GM19023 (cell line): ENCODE data around the gene TM2D3.
A peak's percentile ranks its signal among the peaks of the same experiment; 100 is the strongest.

Experiments used
- ATAC-seq: cut with Tn5 transposase; IDR thresholded peaks from one replicate; pipeline ENCODE4 v1.9.1; 2021; ENCODE audit warnings: mild to moderate bottlenecking, moderate library complexity; ENCODE audit not compliant: unreplicated experiment

Gene TM2D3, protein sequence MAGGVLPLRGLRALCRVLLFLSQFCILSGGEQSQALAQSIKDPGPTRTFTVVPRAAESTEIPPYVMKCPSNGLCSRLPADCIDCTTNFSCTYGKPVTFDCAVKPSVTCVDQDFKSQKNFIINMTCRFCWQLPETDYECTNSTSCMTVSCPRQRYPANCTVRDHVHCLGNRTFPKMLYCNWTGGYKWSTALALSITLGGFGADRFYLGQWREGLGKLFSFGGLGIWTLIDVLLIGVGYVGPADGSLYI

DNA sequence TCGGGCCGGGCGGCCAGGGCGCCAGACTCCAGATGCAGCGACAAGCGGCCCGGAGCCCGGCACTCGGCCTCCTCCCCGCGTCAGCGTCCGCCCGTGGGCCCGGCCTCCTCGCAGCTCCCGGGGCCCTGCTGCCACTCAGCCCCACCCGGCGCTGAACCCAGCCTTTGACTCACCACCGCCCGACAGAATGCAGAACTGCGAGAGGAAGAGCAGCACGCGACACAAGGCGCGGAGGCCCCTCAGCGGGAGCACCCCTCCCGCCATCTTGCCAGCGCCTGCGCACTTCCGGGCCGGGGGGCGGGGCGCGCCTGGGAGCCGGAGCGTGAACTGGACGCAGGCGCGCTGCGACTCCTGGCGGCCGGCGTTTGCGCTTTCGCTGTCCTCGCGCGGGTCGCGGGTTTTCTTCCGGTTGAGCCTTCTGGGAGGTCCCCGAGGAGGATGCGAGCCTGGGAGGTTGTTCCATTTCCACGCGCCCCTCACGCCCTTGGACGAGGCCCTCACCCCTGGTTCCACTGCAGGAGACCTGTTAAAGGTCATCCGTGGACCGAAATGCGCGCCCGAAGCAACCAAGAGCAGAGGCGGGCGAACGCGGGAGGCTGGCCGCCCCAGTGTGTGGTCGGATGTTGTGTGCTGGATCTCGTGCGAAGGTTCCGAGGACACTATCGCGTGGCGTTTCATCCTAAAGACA lies at the start of gene TM2D3:
Gene TM2D3 (minus strand): TSS at position 284 of the 688 bp plus-strand sequence. CDS start 20 bp downstream, at position 264.
- peak; percentile 89 for ATAC-seq

DNA sequence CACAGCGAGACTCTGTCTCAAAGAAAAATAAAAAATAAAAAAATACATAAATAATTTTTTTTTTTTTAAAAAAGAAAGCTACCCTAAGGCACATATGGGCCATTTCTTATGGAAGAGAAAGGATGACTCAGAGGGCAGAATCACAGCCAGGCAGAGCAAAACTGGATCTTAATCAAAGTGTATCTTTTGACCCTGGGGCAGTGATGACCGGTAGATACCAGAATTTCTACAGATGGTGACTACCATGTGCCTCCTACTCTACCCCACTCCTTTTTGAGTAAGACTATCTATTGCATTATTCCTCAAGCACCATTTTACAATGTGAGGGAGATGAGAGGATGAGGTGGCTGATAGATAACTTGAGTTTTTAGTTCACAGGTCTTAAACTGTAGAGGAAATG lies 46.1 kb upstream of the TM2D3 start:
- ATAC-seq = no peak

DNA sequence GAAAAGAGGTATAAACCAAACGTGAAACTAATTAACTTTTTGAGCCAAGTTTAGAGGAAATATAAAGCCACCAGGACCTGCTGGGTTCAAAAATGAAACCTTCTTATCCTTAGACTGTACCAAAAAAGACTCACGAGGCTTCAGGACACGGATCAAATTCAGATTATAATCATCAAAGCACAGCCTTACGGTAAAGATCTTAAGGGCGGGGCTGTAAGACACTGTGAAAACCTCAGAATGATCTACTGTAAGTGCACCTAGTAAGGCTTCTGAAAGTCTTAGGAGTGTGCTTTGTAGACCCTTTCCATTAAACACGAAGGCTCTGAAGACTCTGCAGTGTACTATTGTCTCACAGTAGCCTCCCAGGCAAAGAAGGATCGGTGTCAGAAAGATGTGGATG lies 45.3 kb upstream of the TM2D3 start:
- no peak for ATAC-seq

DNA sequence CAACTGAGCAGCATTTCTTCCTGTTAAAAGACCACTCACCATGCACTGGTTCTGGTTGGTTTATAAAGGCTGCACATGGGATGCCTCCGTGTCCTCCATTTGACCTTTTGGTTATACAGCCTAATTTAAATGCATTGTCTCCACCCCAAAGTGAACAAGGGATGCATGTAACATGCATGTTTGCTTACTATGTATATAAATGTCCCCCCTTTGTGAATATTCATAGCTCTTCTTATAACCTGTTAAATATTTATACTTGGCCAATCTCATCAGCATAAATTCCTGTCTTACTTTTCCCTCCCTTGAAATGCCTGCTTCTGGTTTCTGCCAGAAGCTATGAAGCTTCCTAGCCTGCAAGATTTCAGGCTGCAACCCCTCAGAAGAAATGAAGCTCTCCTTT lies 44.6 kb upstream of the TM2D3 start:
- ATAC-seq = no peak

DNA sequence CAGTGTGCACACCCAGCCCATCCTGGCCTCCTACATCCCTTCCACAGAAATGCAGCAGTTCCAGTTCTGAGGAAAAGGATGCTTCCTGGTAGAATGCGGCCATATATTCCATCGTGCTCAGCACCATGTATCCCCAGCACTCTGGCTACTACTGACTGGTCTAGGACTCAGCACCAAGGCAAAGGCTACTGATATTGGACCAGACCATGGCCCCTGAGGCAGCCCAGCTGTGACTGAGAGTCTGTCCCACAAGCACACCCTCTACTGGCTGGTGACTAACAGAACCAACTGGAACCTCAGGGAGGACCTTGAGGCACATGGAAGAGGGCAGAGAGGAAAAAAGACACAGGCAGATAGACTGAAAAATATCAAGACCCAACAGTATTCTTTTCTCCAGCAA lies 42.1 kb upstream of the TM2D3 start:
- no peak for ATAC-seq

DNA sequence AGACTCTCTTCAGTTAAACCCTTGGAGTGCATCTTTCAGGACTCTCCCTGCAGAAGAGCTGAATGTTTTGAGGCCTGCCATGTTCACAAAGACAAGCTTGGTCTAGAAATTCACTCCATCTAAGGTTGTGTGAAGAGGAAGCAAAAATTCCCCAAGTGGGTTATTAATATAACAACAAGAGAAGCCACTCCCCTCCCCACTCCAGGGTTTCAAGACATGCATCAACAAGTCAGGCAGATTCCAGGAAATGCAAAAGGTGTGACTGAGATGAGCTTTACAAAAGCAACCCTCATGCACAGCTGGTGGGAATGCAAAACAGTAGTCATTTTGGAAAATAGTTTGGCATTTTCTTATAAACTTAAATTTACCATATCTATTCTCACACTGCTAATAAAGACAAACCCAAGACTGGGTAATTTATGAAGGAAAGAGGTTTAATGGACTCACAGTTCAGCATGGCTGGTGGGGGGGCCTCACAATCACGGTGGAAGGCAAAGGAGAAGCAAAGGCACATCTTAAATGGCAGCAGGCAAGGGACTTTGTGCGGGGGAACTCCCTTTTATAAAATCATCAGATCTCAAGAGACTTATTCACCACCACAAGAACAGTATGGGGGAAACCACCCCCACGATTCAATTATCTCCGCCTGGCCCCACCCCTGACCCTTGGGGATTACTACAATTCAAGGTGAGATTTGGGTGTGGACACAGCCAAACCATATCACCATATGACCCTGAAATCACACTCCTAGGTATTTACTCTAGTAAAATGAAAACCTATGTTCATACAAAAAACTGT lies 40.8 kb upstream of the TM2D3 start:
- no peak for ATAC-seq

- ATAC-seq = no peak
Observed at GRCh38 chr15:101689901-101690300, 37.7 kb upstream of the TM2D3 start.

DNA sequence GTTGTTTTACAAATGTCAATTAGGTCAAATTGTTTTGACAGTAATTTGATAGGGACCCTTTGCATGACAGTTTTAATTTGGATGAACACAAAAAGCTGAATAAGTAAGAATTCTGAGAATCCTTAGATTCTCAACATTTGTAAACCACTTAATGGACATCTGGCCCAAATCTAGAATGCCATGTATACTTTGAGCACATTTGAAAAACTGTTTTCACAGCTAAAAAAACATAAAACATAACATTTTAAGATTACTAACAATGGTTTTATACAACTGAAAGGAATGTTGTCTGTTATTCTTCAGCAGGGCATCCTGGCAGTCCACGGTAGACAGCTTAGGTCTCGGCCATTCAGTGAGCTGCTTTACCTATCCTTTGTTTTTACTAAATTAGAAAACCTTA lies 34.5 kb upstream of the TM2D3 start:
- ATAC-seq = no peak

- ATAC-seq = no peak
Observed at GRCh38 chr15:101684877-101685276, 32.7 kb upstream of the TM2D3 start.

DNA sequence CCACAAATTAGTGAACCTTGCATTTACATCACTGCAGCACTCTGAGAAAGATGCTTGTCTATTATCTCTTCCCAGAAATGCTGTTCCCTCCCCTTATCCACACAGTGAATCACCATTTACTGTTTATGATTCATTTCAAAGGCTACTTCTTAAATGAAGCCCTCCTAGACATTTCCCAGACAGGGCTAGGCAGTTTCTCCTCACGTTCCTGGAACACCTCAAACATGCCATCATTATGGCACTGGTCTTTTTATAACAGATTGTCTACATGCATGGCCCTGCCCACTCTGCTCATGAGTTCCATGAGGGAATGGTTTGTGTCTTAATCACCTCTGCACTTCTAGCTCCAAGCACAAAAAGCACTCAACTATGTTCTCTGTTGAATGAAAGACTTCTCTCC lies 32.2 kb upstream of the TM2D3 start:
- no peak for ATAC-seq

DNA sequence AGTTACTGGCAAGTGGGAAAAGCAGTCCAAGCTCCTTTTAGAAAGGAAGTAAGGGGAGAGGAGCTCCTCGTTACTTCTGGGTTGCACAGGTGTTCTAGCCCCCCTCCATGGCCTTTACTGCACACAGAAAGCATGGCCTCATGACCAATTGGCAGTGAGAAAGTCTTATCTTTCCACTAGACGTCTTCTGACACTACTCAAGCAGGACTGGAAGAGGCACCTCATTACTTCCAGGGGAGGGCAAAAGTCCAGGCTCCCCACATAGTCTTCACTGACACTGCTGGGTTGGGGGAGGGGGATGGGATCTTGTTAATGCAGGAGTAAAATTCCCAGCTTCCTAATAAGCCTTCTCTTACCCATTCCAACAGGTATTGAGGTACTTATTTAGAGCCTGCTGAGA lies 27.6 kb upstream of the TM2D3 start:
- no peak for ATAC-seq

GRCh38 chr15:101676921-101677329 lies 24.7 kb upstream of the TM2D3 start:
- no peak for ATAC-seq

GRCh38 chr15:101675796-101676582 lies 23.8 kb upstream of the TM2D3 start:
- peak; percentile 69 for ATAC-seq

DNA sequence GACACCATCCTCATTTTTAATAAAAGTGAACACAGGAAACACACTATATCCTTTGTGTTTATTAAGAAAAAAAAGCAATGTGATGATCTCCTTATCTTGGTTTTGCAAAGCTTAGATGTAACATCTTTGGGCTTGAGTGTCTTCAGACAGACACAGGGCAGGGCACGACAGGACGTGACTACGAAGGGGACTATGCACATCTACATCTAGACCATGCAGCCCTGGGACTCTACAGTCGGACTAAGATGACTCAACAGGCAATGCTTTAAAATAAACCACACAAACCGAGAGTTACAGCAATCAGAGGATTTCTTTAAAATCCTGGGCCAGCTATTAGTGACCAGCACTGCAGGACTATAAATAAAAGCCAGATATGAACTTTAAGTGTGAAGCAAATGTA lies 22.8 kb upstream of the TM2D3 start:
- no peak for ATAC-seq

GRCh38 chr15:101672298-101672697 lies 20.1 kb upstream of the TM2D3 start:
- no peak for ATAC-seq

GRCh38 chr15:101669744-101670143 lies 17.6 kb upstream of the TM2D3 start:
- ATAC-seq = no peak

DNA sequence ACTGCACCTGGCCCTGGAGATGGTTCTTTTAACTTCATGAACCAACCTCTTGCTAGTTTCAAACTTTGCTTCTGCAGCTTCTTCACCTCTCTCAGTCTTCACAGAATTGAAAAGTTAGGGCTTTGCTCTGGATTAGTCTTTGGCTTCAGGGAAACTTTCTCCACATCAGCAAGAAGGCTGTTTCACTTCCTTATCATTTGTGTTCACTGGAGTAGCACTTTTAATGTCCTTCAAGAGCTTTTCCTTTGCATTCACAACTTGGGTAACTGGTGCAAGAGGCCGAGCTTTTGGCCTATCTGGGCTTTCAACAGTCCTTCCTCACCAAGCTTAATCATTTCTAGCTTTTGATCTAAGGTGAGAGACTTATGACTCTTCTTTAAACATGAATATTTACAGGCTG lies 15.7 kb upstream of the TM2D3 start:
- no peak for ATAC-seq

DNA sequence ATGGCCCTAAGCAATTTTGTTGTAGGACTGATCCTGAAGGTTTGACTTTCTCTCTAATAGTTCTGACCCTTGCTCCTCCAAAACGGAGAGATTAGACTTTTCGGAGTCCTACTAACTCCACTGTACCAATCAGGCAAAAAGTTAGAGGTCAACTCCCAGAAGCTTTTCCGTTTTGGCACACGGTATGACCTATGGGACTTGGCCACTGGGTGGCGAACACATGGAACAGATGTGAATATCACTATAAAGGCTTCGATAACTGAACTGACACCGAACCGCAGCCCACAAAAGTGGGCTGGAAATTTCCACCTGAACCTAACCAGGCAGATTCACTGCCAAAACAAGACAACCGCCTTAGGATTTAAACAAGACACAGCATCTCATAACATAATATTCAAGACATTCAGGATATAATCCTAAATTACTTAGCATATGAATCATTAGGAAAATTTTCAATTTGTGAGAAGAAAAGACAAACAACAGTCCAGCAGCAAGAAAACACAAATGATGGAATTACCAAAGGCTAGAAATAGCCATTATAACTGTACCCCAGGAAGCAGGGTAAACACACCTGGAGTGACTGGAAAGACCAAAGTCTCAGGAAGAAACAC lies 12.2 kb upstream of the TM2D3 start:
- no peak for ATAC-seq

DNA sequence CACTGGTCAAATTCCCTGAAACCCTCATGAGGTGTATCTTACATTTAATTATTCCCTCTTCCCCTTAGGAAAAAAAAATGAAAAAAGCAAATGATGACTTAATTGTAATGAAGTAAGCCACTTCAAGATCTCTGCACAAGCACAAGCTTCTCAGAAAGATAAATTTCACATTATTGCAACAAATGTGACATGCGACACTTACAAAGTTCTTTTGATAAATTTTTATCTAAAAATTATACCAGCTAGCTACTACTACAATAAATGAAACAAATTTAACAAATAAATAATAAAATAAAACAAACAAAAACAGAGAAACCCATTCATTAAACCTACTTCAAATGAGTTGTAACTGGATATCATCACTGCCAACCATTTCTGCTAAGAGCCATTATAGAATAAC lies 10.0 kb upstream of the TM2D3 start:
- no peak for ATAC-seq

DNA sequence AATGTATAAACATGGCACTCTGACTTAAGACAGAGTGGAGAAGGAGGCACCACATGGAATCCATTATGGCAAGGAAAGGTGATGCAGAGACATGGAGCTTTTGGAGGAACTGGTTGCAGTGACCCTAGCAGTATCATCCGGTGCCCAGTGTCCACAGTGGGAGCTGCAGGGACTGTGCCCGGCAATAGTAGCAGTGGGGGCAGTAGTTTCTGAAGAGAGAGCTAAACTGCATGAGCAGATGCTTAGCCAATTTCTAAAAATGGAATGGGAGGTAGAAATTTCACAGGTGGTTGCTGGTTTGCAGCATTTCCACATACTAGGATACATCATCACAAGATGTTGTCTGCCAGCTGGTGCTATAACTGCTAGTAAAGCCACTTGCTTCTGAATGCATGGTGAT lies 7.8 kb upstream of the TM2D3 start:
- ATAC-seq = no peak
